Ishikawa (cell line): ENCODE data around the gene NOS1AP.

Source experiments
- EGR1 ChIP-seq: IDR thresholded peaks from 2 replicates; pipeline ENCODE4 v1.6.1; 2012
- YY1 ChIP-seq: IDR thresholded peaks from 2 replicates; pipeline ENCODE4 v1.6.1; 2012; ENCODE audit warnings: low read depth

DNA sequence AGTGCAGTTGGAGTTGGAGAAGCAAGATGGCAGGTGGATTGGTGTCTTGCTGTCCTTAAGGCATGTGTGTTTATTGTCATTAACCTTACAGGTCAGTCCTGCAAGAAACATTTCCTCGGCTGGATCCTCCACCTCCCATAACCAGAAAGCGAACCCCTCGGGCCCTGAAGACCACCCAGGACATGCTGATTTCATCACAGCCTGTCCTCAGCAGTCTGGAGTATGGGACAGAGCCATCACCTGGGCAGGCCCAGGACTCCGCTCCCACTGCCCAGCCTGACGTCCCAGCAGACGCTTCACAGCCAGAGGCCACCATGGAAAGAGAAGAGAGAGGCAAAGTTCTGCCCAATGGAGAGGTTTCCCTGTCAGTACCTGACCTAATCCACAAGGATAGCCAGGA, 313.6 kb downstream of the NOS1AP start:
- TF ChIP-seq YY1 = no peak
- TF ChIP-seq EGR1 = no peak
